ENCODE data around the gene SHISA3. TPM values are rescaled to one million over a fixed set of nuclear protein-coding genes. Genes with fewer than 3 reads are reported as not detected.

SHISA3 gene
- total RNA-seq, 1 experiment from 2014 or later, result not detected

GRCh38 chr4:42445038-42445437, 47.8 kb downstream of the SHISA3 start:
- no peak for DNase-seq (ENCODE audit: low read depth)

GRCh38 chr4:42446823-42447222, 49.5 kb downstream of the SHISA3 start:
- no peak for DNase-seq (ENCODE audit: low read depth)

Other genes starting within 250 kb of the SHISA3 start
- not detected in 2 replicates for gene BEND4, start 244.8 kb upstream of the SHISA3 start, total RNA-seq (2014; rRNA removed)

Measured in LHCN-M2 (cell line).